Activated naive CD4-positive, alpha-beta T cell (primary cell): ENCODE results near the gene LRTM2.

Experiments used
- DNase-seq, 4 experiments: peaks; one replicate each; lab custom pipeline; 2025; lab: John Stamatoyannopoulos, UW

LRTM2 gene

GRCh38 chr12:1842183-1842904 is 22.0 kb downstream of the LRTM2 start:
- DNase-seq, result no peak

- DNase-seq, result no peak
Measured at GRCh38 chr12:1842905-1843640, 22.7 kb downstream of the LRTM2 start.

- no peak for DNase-seq
Measured at GRCh38 chr12:1843641-1844005, 23.3 kb downstream of the LRTM2 start.

GRCh38 chr12:1844223-1844622 is 23.9 kb downstream of the LRTM2 start:
- no peak for DNase-seq

- no peak for DNase-seq
Measured at GRCh38 chr12:1844661-1845409, 24.5 kb downstream of the LRTM2 start.

- no peak for DNase-seq
Measured at GRCh38 chr12:1845427-1845826, 25.1 kb downstream of the LRTM2 start.

- no peak for DNase-seq
Measured at GRCh38 chr12:1845886-1846285, 25.5 kb downstream of the LRTM2 start.

GRCh38 chr12:1846421-1847405 is 26.3 kb downstream of the LRTM2 start:
- no peak for DNase-seq

- DNase-seq, result no peak
Measured at GRCh38 chr12:1847411-1847810, 27.0 kb downstream of the LRTM2 start.

GRCh38 chr12:1848146-1848545 is 27.8 kb downstream of the LRTM2 start:
- no peak for DNase-seq

- no peak for DNase-seq
Measured at GRCh38 chr12:1848745-1849144, 28.4 kb downstream of the LRTM2 start.

- no peak for DNase-seq
Measured at GRCh38 chr12:1851151-1851701, 30.9 kb downstream of the LRTM2 start.

GRCh38 chr12:1852076-1852475 is 31.7 kb downstream of the LRTM2 start:
- DNase-seq, result no peak

- DNase-seq, result no peak
Measured at GRCh38 chr12:1853716-1854115, 33.4 kb downstream of the LRTM2 start.

GRCh38 chr12:1855241-1855640 is 34.9 kb downstream of the LRTM2 start:
- DNase-seq, result no peak

GRCh38 chr12:1857086-1857485 is 36.7 kb downstream of the LRTM2 start:
- DNase-seq, result no peak

- no peak for DNase-seq
Measured at GRCh38 chr12:1857821-1858220, 37.5 kb downstream of the LRTM2 start.

GRCh38 chr12:1858456-1858855 is 38.1 kb downstream of the LRTM2 start:
- DNase-seq, result no peak

GRCh38 chr12:1859643-1860042 is 39.3 kb downstream of the LRTM2 start:
- no peak for DNase-seq

GRCh38 chr12:1862973-1863372 is 42.6 kb downstream of the LRTM2 start:
- DNase-seq, result no peak

- no peak for DNase-seq
Measured at GRCh38 chr12:1863823-1864222, 43.5 kb downstream of the LRTM2 start.
